ENCODE results near the gene GJB2. TPM values are rescaled to one million over a fixed set of nuclear protein-coding genes. Genes with fewer than 3 reads are reported as not detected.

Gene GJB2
- total RNA-seq, 4 donors from 2014 or later: 0.35 to 0.72 (median 0.36) TPM; not detected in 1

- no peak for DNase-seq
- no peak for ATAC-seq
- H3K4me3 ChIP-seq: peak overlapping the region in 2 of 4 donors; percentile 15 to 36
- H3K27me3 ChIP-seq: peaks cover 0 to 3% (median 2%) of the 10 kb centered on the region in 3 donors
- H3K4me1 ChIP-seq: peaks cover 13 to 17% of the 10 kb centered on the region in 2 donors
- H3K9me3 ChIP-seq: no peaks in the 10 kb centered on the region
- intact Hi-C loops (cut with DNase I; ENCODE audit: low total_unique reads) (no loop called here), in situ Hi-C loops (cut with MboI; ENCODE audit: low sequenced_read_pairs in 4 of 4) (no loop called here)
- H3K36me3 ChIP-seq: no peaks in the 10 kb centered on the region
- TF ChIP-seq CTCF (IDR thresholded peaks at IDR 0.05 in 4 of 5, conservative IDR thresholded peaks at IDR 0.05 in 1 of 5) (no peak), POLR2A (IDR thresholded peaks at IDR 0.05) (no peak)
- H3K27ac ChIP-seq: no peak overlapping the region
Measured at GRCh38 chr13:20142023-20142926, 50.5 kb downstream of the GJB2 start.

GRCh38 chr13:20141238-20142022, 51.3 kb downstream of the GJB2 start:
- peaks cover 2 to 7% (median 3%) of the 10 kb centered on the region in 3 donors for H3K27me3 ChIP-seq
- in situ Hi-C loops (cut with MboI; ENCODE audit: low sequenced_read_pairs in 4 of 4): no loop called here
- H3K4me3 ChIP-seq: peak overlapping the region in 2 of 4 donors; percentile 15 to 36
- H3K36me3 ChIP-seq: no peaks in the 10 kb centered on the region
- no peak for TF ChIP-seq POLR2A (IDR thresholded peaks at IDR 0.05)
- no peak for TF ChIP-seq CTCF (IDR thresholded peaks at IDR 0.05 in 4 of 5, conservative IDR thresholded peaks at IDR 0.05 in 1 of 5)
- intact Hi-C loops (cut with DNase I; ENCODE audit: low total_unique reads): no loop called here
- H3K4me1 ChIP-seq: peaks cover 13 to 17% of the 10 kb centered on the region in 2 donors
- H3K9me3 ChIP-seq: no peaks in the 10 kb centered on the region
- DNase-seq: peak in 1 of 2 donors; percentile 44
- ATAC-seq: peak; percentile 89 to 90
- no peak overlapping the region for H3K27ac ChIP-seq

- intact Hi-C loops (cut with DNase I; ENCODE audit: low total_unique reads): no loop called here
- peaks cover 2 to 8% (median 3%) of the 10 kb centered on the region in 3 donors for H3K27me3 ChIP-seq
- no peak overlapping the region for H3K4me3 ChIP-seq
- in situ Hi-C loops (cut with MboI; ENCODE audit: low sequenced_read_pairs in 4 of 4): no loop called here
- no peaks in the 10 kb centered on the region for H3K36me3 ChIP-seq
- H3K9me3 ChIP-seq: no peaks in the 10 kb centered on the region
- DNase-seq (no peak), ATAC-seq (no peak)
- no peak overlapping the region for H3K27ac ChIP-seq
- peaks cover 13 to 17% of the 10 kb centered on the region in 2 donors for H3K4me1 ChIP-seq
- no peak for TF ChIP-seq CTCF (IDR thresholded peaks at IDR 0.05 in 4 of 5, conservative IDR thresholded peaks at IDR 0.05 in 1 of 5)
- TF ChIP-seq POLR2A (IDR thresholded peaks at IDR 0.05): no peak
Measured at GRCh38 chr13:20140487-20140886, 52.3 kb downstream of the GJB2 start.

GRCh38 chr13:20137875-20138274, 54.9 kb downstream of the GJB2 start:
- no peak for DNase-seq
- H3K27ac ChIP-seq: no peak overlapping the region
- no peak overlapping the region for H3K4me3 ChIP-seq
- no peaks in the 10 kb centered on the region for H3K9me3 ChIP-seq
- no peak for TF ChIP-seq CTCF (IDR thresholded peaks at IDR 0.05 in 4 of 5, conservative IDR thresholded peaks at IDR 0.05 in 1 of 5)
- TF ChIP-seq POLR2A (IDR thresholded peaks at IDR 0.05): no peak
- intact Hi-C loops (cut with DNase I; ENCODE audit: low total_unique reads) (no loop called here), in situ Hi-C loops (cut with MboI; ENCODE audit: low sequenced_read_pairs in 4 of 4) (no loop called here)
- H3K36me3 ChIP-seq: no peaks in the 10 kb centered on the region
- peaks cover 2 to 17% (median 3%) of the 10 kb centered on the region in 3 donors for H3K27me3 ChIP-seq
- ATAC-seq: no peak
- peaks cover 13 to 17% of the 10 kb centered on the region in 2 donors for H3K4me1 ChIP-seq

Other genes with a start within 250 kb of the GJB2 start
- gene ZMYM2, start 234.2 kb downstream of the GJB2 start, total RNA-seq: 10 to 100 TPM; 35.3 to 58.4 (median 47.1) TPM
- gene GJA3, start 31.9 kb downstream of the GJB2 start, total RNA-seq: not detected
- gene GJB6, start 39.4 kb upstream of the GJB2 start, total RNA-seq: not detected